ENCODE measurements around the gene EPHB4. TPM values are rescaled to one million over a fixed set of nuclear protein-coding genes. Genes with fewer than 3 reads are reported as not detected.

Gene EPHB4
- polyA plus RNA-seq, 1 experiment, result 30.5 TPM

GRCh38 chr7:100865938-100866728 lies 38.8 kb upstream of the EPHB4 start:
- ChIA-PET POLR2A (interaction anchor here (0.5 to 0.8 kb wide), 2 partner anchors 24 to 25 kb away, joined by 3 to 6 read pairs; partner anchors contain the start of gene UFSP1), CTCF (interaction anchor here (0.6 to 2.0 kb wide), 3 partner anchors 14 to 161 kb away, joined by 3 to 5 read pairs (median 3); partner anchors contain the start of genes POP7 and SLC12A9)
- Histone ChIP-seq H3K36me3 (ENCODE audit: control insufficient read depth, insufficient read depth, low read length) (peaks cover 21% of the 10 kb centered on the region), H3K4me3 (ENCODE audit: low read depth, low read length) (no peak overlapping the region), H3K27me3 (ENCODE audit: control insufficient read depth, insufficient read depth, low read length) (no peaks in the 10 kb centered on the region)
- TF ChIP-seq CTCF (IDR thresholded peaks at IDR 0.05; ENCODE audit: insufficient read depth, low read depth, low read length), result no peak
- no peak for DNase-seq (ENCODE audit: low read depth)

DNA sequence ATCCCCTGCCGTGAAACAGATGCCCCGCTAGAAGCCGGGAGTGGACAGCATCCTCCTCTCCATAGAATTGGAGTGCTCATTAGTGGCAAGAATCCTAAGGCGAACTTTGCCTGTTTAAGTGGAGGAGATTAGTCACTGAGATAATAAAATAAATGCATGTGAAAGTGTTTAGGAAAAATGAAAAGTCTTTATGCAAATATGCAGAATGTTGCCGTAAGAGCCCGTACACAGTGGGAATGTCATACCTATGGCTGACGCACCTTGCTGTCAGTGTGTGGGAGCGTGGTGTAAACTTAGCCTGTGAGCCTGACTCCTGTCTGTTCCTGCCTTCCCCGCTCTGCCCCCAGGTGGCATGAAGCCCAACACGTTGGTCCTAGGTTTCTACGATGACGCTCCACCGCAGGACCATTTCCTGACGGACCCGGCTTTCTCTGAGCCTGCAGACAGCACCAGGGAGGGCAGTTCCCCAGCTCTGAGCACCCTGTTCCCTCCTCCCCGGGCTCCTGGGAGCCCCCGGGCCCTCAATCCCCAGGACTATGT lies 38.1 kb upstream of the EPHB4 start:
- POLR2A ChIA-PET, result no interaction called here
- H3K4me3 ChIP-seq (ENCODE audit: low read depth, low read length), result no peak overlapping the region
- CTCF ChIA-PET, result interaction anchor here (0.6 to 1.3 kb wide), 2 partner anchors 13 to 120 kb away, joined by 3 to 6 read pairs; partner anchors contain the start of gene SLC12A9
- no peaks in the 10 kb centered on the region for H3K27me3 ChIP-seq (ENCODE audit: control insufficient read depth, insufficient read depth, low read length)
- peaks cover 18% of the 10 kb centered on the region for H3K36me3 ChIP-seq (ENCODE audit: control insufficient read depth, insufficient read depth, low read length)
- 0 out of 2 replicates have a peak, but pooled peaks have one; percentile 15 for TF ChIP-seq CTCF (IDR thresholded peaks at IDR 0.05; ENCODE audit: insufficient read depth, low read depth, low read length)
- DNase-seq (ENCODE audit: low read depth), result no peak

DNA sequence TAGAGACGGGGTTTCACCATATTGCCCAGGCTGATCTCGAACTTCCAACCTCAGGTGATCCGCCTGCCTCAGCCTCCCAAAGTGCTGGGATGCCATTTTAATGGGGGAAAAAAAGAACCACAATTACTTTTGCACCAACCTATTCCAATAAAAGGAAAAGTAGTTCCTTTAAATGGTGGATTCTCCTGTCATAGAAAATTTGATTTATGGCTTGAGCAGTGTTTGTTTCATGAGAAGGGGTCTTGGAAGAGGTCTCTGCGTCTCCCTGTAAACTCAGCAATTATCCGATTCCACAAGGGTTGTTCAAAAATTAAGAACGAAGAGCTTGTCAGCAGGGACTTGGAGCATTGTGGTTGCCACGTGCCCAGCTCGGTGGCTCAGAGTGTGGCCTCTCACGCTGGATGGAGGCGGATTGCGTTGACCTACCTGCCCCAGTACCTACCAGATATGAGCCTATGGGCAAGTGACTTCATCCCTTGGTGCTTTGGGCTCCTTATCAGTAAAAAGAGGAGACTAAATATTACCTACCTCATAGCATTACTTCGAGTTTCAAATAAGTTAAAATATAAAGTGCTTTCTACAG lies 37.0 kb upstream of the EPHB4 start:
- DNase-seq (ENCODE audit: low read depth), result no peak
- Histone ChIP-seq H3K4me3 (ENCODE audit: low read depth, low read length) (no peak overlapping the region), H3K27me3 (ENCODE audit: control insufficient read depth, insufficient read depth, low read length) (no peaks in the 10 kb centered on the region), H3K36me3 (ENCODE audit: control insufficient read depth, insufficient read depth, low read length) (peaks cover 16% of the 10 kb centered on the region)
- no peak for TF ChIP-seq CTCF (IDR thresholded peaks at IDR 0.05; ENCODE audit: insufficient read depth, low read depth, low read length)
- POLR2A ChIA-PET, result no interaction called here
- CTCF ChIA-PET, result interaction anchor here (1.3 kb wide), 1 partner anchor 12 kb away, joined by 6 read pairs; the partner anchor contains the start of gene SLC12A9

DNA sequence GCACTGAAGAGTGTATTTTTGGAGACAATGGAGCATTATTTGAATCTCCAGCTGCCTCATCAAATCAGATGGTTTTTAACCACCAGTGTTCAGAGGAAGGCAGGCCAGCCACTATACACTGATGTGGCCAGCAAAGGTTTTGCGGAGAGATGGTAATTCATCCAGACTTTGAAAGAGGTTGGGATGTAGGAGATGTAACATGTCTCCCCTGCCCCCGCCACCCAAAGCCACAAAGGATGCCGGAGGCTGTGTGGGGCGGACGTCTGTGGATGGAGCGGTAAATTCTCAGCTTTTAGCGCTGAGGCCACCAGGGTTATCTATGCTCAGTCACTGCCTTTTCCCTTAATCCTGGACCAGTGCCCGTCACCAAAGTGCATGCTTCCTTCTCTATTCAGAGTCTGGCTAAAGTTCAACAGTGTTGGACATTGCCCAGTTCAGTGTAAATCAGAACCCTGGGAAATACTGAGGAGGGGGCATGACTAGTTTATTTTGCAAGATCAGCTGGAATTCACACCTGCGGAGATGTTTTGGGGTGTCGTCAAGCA lies 36.2 kb upstream of the EPHB4 start:
- Histone ChIP-seq H3K4me3 (ENCODE audit: low read depth, low read length) (no peak overlapping the region), H3K36me3 (ENCODE audit: control insufficient read depth, insufficient read depth, low read length) (peaks cover 14% of the 10 kb centered on the region), H3K27me3 (ENCODE audit: control insufficient read depth, insufficient read depth, low read length) (no peaks in the 10 kb centered on the region)
- TF ChIP-seq CTCF (IDR thresholded peaks at IDR 0.05; ENCODE audit: insufficient read depth, low read depth, low read length), result no peak
- ChIA-PET CTCF (no interaction called here), POLR2A (no interaction called here)
- DNase-seq (ENCODE audit: low read depth), result no peak

- TF ChIP-seq CTCF (IDR thresholded peaks at IDR 0.05; ENCODE audit: insufficient read depth, low read depth, low read length), result no peak
- no peak overlapping the region for H3K4me3 ChIP-seq (ENCODE audit: low read depth, low read length)
- no peaks in the 10 kb centered on the region for H3K27me3 ChIP-seq (ENCODE audit: control insufficient read depth, insufficient read depth, low read length)
- peaks cover 14% of the 10 kb centered on the region for H3K36me3 ChIP-seq (ENCODE audit: control insufficient read depth, insufficient read depth, low read length)
- no peak for DNase-seq (ENCODE audit: low read depth)
- ChIA-PET POLR2A (no interaction called here), CTCF (interaction anchor here (0.7 to 0.8 kb wide), 3 partner anchors 136 to 393 kb away, joined by 3 read pairs; no protein-coding TSS in a partner anchor)
These were observed 34.3 kb upstream of the EPHB4 start for GRCh38 chr7:100861616-100861985.
